GM19193 (cell line): ENCODE results near the gene PPM1L.

ENCODE experiments used
- POLR2A ChIP-seq: IDR thresholded peaks from 4 replicates; pipeline ENCODE4 v1.6.1; 2011; ENCODE audit not compliant: insufficient read depth, insufficient read length; ENCODE audit errors: extremely low read depth

PPM1L gene

GRCh38 chr3:160948273-160948672 lies 192.2 kb downstream of the PPM1L start:
- TF ChIP-seq POLR2A = no peak

DNA sequence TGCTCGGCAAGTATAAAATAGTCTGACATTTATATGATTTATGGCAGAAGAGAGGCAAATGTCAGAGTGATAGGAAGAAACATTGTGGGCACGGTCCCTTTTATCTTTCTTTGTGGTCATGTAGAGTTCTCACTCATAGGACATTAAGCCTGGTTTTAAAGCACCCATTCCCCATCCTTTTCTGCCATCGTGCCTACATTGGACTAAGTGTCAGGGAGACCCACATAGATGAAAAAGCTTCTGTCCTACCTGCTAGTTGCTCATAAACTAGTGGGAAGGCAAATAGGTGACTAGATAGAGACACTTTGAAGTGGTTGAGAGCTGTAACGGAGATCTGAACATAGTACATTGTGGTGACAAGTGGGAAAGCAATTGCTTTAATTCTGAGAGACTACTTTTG lies 193.4 kb downstream of the PPM1L start:
- TF ChIP-seq POLR2A = no peak

GRCh38 chr3:160950542-160950941 lies 194.5 kb downstream of the PPM1L start:
- no peak for TF ChIP-seq POLR2A

- TF ChIP-seq POLR2A = no peak
These were observed 194.9 kb downstream of the PPM1L start for GRCh38 chr3:160950954-160951353.

GRCh38 chr3:160951642-160952487 lies 195.8 kb downstream of the PPM1L start:
- TF ChIP-seq POLR2A = no peak

GRCh38 chr3:160953686-160954085 lies 197.7 kb downstream of the PPM1L start:
- TF ChIP-seq POLR2A = no peak

GRCh38 chr3:160956785-160957184 lies 200.8 kb downstream of the PPM1L start:
- no peak for TF ChIP-seq POLR2A

DNA sequence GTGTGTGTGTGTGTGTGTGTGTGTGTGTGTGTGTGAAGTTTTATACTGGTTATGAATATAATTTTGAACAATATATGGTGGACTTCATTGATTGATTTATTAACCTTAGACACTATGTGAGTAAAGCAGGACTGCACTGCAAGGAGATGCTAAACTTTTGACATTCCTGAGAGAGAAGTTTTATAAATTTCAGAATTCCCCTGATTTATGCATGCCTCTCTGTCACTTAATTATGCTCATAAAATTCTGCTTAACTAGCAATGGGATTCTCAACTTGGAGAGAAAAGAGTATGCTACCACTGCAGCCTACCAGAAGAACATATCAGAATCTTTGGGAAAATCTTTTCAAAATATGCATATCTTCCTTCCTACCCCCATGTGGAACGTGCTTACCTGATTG lies 204.5 kb downstream of the PPM1L start:
- no peak for TF ChIP-seq POLR2A

DNA sequence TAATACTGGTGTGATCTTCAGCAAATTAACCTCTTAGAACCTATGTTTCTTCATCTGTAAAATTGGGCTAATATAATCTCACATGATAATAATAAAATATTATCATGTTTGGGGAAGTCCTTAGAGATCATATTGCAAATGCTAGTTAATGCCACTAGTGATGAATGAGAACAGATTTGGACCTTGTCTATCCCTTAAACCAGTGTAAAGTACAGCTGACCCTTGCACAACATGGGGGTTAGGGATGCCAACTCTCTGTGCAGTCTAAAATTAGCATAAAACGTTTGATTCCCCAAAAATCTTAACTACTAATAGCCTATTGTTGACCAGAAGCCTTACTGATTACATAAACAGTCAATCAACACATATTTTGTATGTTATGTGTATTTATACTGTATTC lies 207.9 kb downstream of the PPM1L start:
- TF ChIP-seq POLR2A = no peak

DNA sequence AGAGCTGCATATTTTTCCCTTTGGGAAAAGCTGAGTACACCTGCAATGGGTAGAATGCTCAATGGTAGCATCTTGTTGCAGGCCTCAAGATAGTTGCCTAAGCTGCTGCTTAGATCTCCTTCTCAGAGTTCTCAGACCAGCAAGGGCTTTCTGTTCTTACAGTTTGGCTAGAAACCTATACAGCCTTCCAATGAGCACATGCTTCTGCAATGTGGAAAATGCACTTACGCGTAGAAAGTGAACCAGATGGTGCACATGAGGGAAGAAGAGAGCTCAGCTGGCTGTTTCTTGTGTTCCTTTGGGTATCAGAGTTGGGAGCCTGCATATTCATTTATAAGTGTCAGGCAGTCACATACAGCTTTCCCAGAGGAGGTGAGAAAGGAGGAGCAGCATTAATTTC lies 212.7 kb downstream of the PPM1L start:
- TF ChIP-seq POLR2A = no peak

DNA sequence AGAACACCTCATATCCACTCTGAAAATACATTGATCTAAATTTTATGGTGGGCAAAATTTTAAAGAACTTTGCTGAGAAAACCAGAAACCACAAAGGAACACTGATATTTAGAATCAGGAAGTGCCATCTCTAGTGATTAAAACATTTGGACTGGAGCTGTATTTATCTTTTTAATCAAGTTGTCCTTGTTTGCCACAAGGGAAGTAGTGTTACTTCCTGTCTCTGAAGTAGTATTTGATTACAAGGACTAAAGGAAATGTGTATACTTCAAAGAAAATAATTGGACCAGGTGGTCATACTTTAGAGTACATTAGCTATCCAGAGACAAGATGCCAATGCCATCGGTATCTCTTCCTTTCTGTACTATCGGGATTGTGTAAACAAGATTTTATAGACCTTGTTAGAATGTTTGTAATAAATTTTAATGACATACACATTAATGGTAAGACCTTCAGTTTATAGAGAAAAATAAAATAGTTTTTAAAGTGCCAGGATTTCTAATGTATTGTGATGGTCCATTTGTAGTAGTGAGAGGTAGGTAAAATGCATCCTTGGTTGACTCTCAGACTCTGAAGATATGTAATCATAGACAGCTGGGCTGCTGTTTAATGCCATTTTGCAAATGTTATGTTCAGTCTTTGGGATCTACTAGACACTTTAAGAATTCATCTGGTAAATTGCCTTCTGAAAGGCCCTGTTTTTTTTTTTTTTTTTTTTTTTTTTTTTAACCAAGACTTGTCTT lies 217.2 kb downstream of the PPM1L start:
- TF ChIP-seq POLR2A = no peak

DNA sequence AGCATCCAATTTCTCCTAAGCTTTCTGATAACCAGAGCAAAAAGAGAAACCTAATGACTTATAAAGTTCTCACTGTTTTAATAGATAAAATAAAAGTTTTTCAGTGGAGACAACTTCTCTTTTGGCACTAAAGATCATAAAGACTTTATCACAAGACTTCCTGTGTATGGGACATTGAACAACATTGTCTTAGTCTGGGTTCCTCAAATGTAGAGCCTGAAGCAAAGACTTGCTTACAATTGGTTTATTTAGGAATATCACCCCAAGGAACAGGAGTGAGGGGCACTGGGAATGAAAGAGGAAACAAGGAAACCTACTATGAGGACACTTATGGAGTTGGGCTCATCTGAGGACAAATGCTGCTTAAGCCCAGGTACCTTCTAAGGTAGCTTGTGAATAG lies 221.7 kb downstream of the PPM1L start:
- TF ChIP-seq POLR2A = no peak

DNA sequence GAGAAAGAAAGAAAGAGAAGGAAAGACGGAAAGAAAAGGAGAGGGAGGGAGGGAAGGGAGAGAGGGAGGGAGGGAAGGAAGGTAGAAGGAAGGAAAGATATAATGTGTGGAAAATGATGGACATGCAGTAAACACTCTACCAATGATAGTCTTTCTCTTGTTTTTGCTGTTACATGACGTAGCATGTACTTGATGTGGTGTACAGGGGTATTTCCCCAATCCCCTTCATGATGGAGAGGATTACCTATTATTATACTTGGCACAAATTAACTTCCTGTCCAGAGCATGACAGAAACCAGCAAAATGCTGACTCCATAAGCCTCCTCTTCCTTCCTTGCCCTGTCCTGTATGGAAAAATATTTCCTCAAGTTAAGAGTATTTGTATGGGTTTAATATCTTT lies 224.7 kb downstream of the PPM1L start:
- no peak for TF ChIP-seq POLR2A

GRCh38 chr3:160981217-160981938 lies 225.3 kb downstream of the PPM1L start:
- no peak for TF ChIP-seq POLR2A

- no peak for TF ChIP-seq POLR2A
These were observed 226.5 kb downstream of the PPM1L start for GRCh38 chr3:160982491-160982890.
